NCI-H2107 treated with DMSO at 0.1 percent for 48 hours (cell line): ENCODE measurements around the gene PCP2.

Source experiments
- DNase-seq: peaks from one replicate; lab custom pipeline; 2025; ENCODE audit not compliant: unreplicated experiment; lab: John Stamatoyannopoulos, UW

PCP2 gene

GRCh38 chr19:7633698-7634097, at the start of gene PCP2:
Gene PCP2 (minus strand): TSS chr19:7633719. CDS start chr19:7633457, 262 bp downstream.
- DNase-seq: no peak

GRCh38 chr19:7682175-7682855, 48.8 kb upstream of the PCP2 start:
- DNase-seq: no peak

GRCh38 chr19:7681340-7682174, 48.0 kb upstream of the PCP2 start:
- no peak for DNase-seq

- peak; percentile 15 for DNase-seq
Measured at GRCh38 chr19:7680606-7681339, 47.3 kb upstream of the PCP2 start, which contains the start of gene TRAPPC5. Gene TRAPPC5 (plus strand): TSS chr19:7680833. CDS start chr19:7682254, 1,421 bp downstream.

GRCh38 chr19:7679771-7680605, 46.5 kb upstream of the PCP2 start:
- DNase-seq: no peak

- no peak for DNase-seq
Measured at GRCh38 chr19:7678971-7679751, 45.6 kb upstream of the PCP2 start.

- DNase-seq: no peak
Measured at GRCh38 chr19:7677669-7678311, 44.3 kb upstream of the PCP2 start.

GRCh38 chr19:7676854-7677253, 43.3 kb upstream of the PCP2 start, which contains the start of gene MCEMP1:
Gene MCEMP1 (plus strand): TSS chr19:7677090. CDS start chr19:7677121, 31 bp downstream.
- no peak for DNase-seq

- no peak for DNase-seq
Measured at GRCh38 chr19:7676376-7676775, 42.9 kb upstream of the PCP2 start.

GRCh38 chr19:7674010-7675005, 40.8 kb upstream of the PCP2 start:
- no peak for DNase-seq

GRCh38 chr19:7672522-7672921, 39.0 kb upstream of the PCP2 start:
- no peak for DNase-seq

GRCh38 chr19:7670790-7671189, 37.3 kb upstream of the PCP2 start:
- DNase-seq: no peak

GRCh38 chr19:7670150-7670783, 36.7 kb upstream of the PCP2 start:
- DNase-seq: no peak

- DNase-seq: no peak
Measured at GRCh38 chr19:7669641-7670040, 36.1 kb upstream of the PCP2 start.

- DNase-seq: no peak
Measured at GRCh38 chr19:7668842-7669241, 35.3 kb upstream of the PCP2 start, which contains the start of gene RETN. Gene RETN (plus strand): TSS chr19:7669049. CDS start chr19:7669327, 278 bp downstream.

- no peak for DNase-seq
Measured at GRCh38 chr19:7665076-7665475, 31.6 kb upstream of the PCP2 start.

GRCh38 chr19:7663706-7664105, 30.2 kb upstream of the PCP2 start:
- no peak for DNase-seq

- no peak for DNase-seq
Measured at GRCh38 chr19:7662657-7663056, 29.1 kb upstream of the PCP2 start.
